ENCODE results near the gene RBM8A.
A peak's percentile ranks its signal among the peaks of the same experiment; 100 is the strongest.

Gene RBM8A

GRCh38 chr1:145927063-145927886, at the start of gene RBM8A:
TSS of gene RBM8A (minus strand) at chr1:145927484. CDS start at chr1:145927426, 58 bp downstream.
- Mint-ChIP-seq H3K36me3 (ENCODE audit: low read depth) (peaks cover 17% of the 10 kb centered on the region), H3K4me1 (peaks cover 30% of the 10 kb centered on the region), H3K27me3 (no peaks in the 10 kb centered on the region), H3K9me3 (no peaks in the 10 kb centered on the region), H3K27ac (no peak within 1 kb of the TSS), H3K4me3 (no peak within 1 kb of the TSS)
- ATAC-seq: peak; percentile 97
- peak; percentile 89 for DNase-seq

GRCh38 chr1:145977016-145977415, 49.7 kb upstream of the RBM8A start:
- DNase-seq: no peak
- H3K4me1 Mint-ChIP-seq: peaks cover 18% of the 10 kb centered on the region
- no peak overlapping the region for H3K27ac Mint-ChIP-seq
- H3K36me3 Mint-ChIP-seq (ENCODE audit: low read depth): no peaks in the 10 kb centered on the region
- H3K9me3 Mint-ChIP-seq: no peaks in the 10 kb centered on the region
- H3K4me3 Mint-ChIP-seq: no peak overlapping the region
- ATAC-seq: no peak
- no peaks in the 10 kb centered on the region for H3K27me3 Mint-ChIP-seq

GRCh38 chr1:145975216-145975615, 47.9 kb upstream of the RBM8A start:
- no peaks in the 10 kb centered on the region for H3K27me3 Mint-ChIP-seq
- H3K9me3 Mint-ChIP-seq: no peaks in the 10 kb centered on the region
- DNase-seq (no peak), ATAC-seq (no peak)
- no peak overlapping the region for H3K27ac Mint-ChIP-seq
- no peaks in the 10 kb centered on the region for H3K36me3 Mint-ChIP-seq (ENCODE audit: low read depth)
- H3K4me3 Mint-ChIP-seq: no peak overlapping the region
- H3K4me1 Mint-ChIP-seq: peaks cover 18% of the 10 kb centered on the region

GRCh38 chr1:145974721-145975120, 47.4 kb upstream of the RBM8A start:
- H3K36me3 Mint-ChIP-seq (ENCODE audit: low read depth): no peaks in the 10 kb centered on the region
- peaks cover 18% of the 10 kb centered on the region for H3K4me1 Mint-ChIP-seq
- H3K27ac Mint-ChIP-seq: peak overlapping the region; percentile 12
- H3K4me3 Mint-ChIP-seq: no peak overlapping the region
- no peak for ATAC-seq
- no peak for DNase-seq
- H3K9me3 Mint-ChIP-seq: no peaks in the 10 kb centered on the region
- H3K27me3 Mint-ChIP-seq: no peaks in the 10 kb centered on the region

GRCh38 chr1:145972580-145972979, 45.3 kb upstream of the RBM8A start:
- H3K4me1 Mint-ChIP-seq: peaks cover 18% of the 10 kb centered on the region
- H3K4me3 Mint-ChIP-seq: no peak overlapping the region
- no peak for ATAC-seq
- peaks cover 5% of the 10 kb centered on the region for H3K36me3 Mint-ChIP-seq (ENCODE audit: low read depth)
- H3K27me3 Mint-ChIP-seq: no peaks in the 10 kb centered on the region
- peaks cover 5% of the 10 kb centered on the region for H3K9me3 Mint-ChIP-seq
- H3K27ac Mint-ChIP-seq: peak overlapping the region; percentile 2
- DNase-seq: no peak

GRCh38 chr1:145967288-145967687, 40.0 kb upstream of the RBM8A start:
- ATAC-seq (no peak), DNase-seq (no peak)
- H3K36me3 Mint-ChIP-seq (ENCODE audit: low read depth): peaks cover 9% of the 10 kb centered on the region
- peaks cover 26% of the 10 kb centered on the region for H3K4me1 Mint-ChIP-seq
- no peaks in the 10 kb centered on the region for H3K27me3 Mint-ChIP-seq
- H3K27ac Mint-ChIP-seq: no peak overlapping the region
- no peak overlapping the region for H3K4me3 Mint-ChIP-seq
- H3K9me3 Mint-ChIP-seq: peaks cover 8% of the 10 kb centered on the region

- Mint-ChIP-seq H3K9me3 (peaks cover 8% of the 10 kb centered on the region), H3K4me3 (peak overlapping the region; percentile 96), H3K27me3 (no peaks in the 10 kb centered on the region), H3K27ac (peak overlapping the region; percentile 96), H3K4me1 (peaks cover 31% of the 10 kb centered on the region), H3K36me3 (ENCODE audit: low read depth) (peaks cover 15% of the 10 kb centered on the region)
- ATAC-seq (no peak), DNase-seq (no peak)
Measured at GRCh38 chr1:145965119-145965744, 37.9 kb upstream of the RBM8A start.

GRCh38 chr1:145964328-145965118, 37.2 kb upstream of the RBM8A start, which contains the start of the genes ANKRD34A and POLR3GL:
TSS of gene ANKRD34A (minus strand) at chr1:145964575. CDS start at chr1:145961759, 2,816 bp downstream.
TSS of gene POLR3GL (plus strand) at chr1:145964690. CDS start at chr1:145974866, 10,176 bp downstream.
- peaks cover 36% of the 10 kb centered on the region for H3K4me1 Mint-ChIP-seq
- no peaks in the 10 kb centered on the region for H3K27me3 Mint-ChIP-seq
- H3K27ac Mint-ChIP-seq: peak within 1 kb of the TSS; percentile 96
- H3K4me3 Mint-ChIP-seq: peak within 1 kb of the TSS; percentile 96
- peaks cover 17% of the 10 kb centered on the region for H3K36me3 Mint-ChIP-seq (ENCODE audit: low read depth)
- DNase-seq (peak; percentile 90), ATAC-seq (peak; percentile 86)
- peaks cover 8% of the 10 kb centered on the region for H3K9me3 Mint-ChIP-seq

GRCh38 chr1:145963265-145964019, 36.2 kb upstream of the RBM8A start:
- peaks cover 19% of the 10 kb centered on the region for H3K36me3 Mint-ChIP-seq (ENCODE audit: low read depth)

GRCh38 chr1:145962157-145963102, 35.1 kb upstream of the RBM8A start:
- peak; percentile 10 for ATAC-seq
- Mint-ChIP-seq H3K4me1 (peaks cover 53% of the 10 kb centered on the region), H3K9me3 (peaks cover 1% of the 10 kb centered on the region), H3K36me3 (ENCODE audit: low read depth) (peaks cover 13% of the 10 kb centered on the region), H3K27ac (peak overlapping the region; percentile 96), H3K4me3 (peak overlapping the region; percentile 96), H3K27me3 (no peaks in the 10 kb centered on the region)
- DNase-seq: peak; percentile 47

More at GRCh38 chr1:145963265-145964019, 36.2 kb upstream of the RBM8A start:
- peaks cover 8% of the 10 kb centered on the region for H3K9me3 Mint-ChIP-seq
- ATAC-seq (no peak), DNase-seq (no peak)
- peak overlapping the region; percentile 96 for H3K27ac Mint-ChIP-seq
- H3K4me3 Mint-ChIP-seq: peak overlapping the region; percentile 96
- no peaks in the 10 kb centered on the region for H3K27me3 Mint-ChIP-seq
- peaks cover 47% of the 10 kb centered on the region for H3K4me1 Mint-ChIP-seq

GRCh38 chr1:145961425-145962156, 34.3 kb upstream of the RBM8A start:
- Mint-ChIP-seq H3K36me3 (ENCODE audit: low read depth) (peaks cover 10% of the 10 kb centered on the region), H3K27ac (peak overlapping the region; percentile 88), H3K4me3 (peak overlapping the region; percentile 96), H3K9me3 (no peaks in the 10 kb centered on the region), H3K4me1 (peaks cover 57% of the 10 kb centered on the region), H3K27me3 (no peaks in the 10 kb centered on the region)
- peak; percentile 69 for DNase-seq
- peak; percentile 2 for ATAC-seq

- ATAC-seq (no peak), DNase-seq (no peak)
- H3K36me3 Mint-ChIP-seq (ENCODE audit: low read depth): peaks cover 10% of the 10 kb centered on the region
- H3K4me1 Mint-ChIP-seq: peaks cover 61% of the 10 kb centered on the region
- peak overlapping the region; percentile 88 for H3K27ac Mint-ChIP-seq
- peak overlapping the region; percentile 96 for H3K4me3 Mint-ChIP-seq
- H3K27me3 Mint-ChIP-seq: no peaks in the 10 kb centered on the region
- H3K9me3 Mint-ChIP-seq: no peaks in the 10 kb centered on the region
Measured at GRCh38 chr1:145961109-145961424, 33.8 kb upstream of the RBM8A start.
